Measurements from ENCODE around the gene PDE3B.

PDE3B gene

DNA sequence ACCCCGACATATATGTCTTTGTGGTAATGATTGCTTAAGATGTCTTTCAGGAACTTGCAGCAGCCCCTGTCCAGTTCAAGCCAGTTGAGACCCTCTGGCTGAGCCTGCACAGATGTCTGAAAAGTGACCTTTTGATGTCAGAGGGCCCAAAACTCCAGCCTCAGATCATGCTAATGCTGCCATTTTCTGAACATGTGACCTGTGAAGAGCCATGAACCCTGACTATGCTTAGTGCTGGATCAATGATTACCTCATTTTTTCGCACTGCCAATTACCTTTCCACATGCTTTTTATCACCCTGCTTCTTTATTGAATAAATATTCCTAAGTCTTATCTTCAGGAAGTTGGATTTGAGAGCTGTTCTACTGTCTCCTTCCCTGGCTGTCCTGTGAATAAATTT is 255.3 kb downstream of the PDE3B start:
- no peak for DNase-seq (ENCODE audit: low spot score)
- Histone ChIP-seq H3K4me3 (no peak overlapping the region), H3K27ac (no peak overlapping the region)
- TF ChIP-seq, protein P1, sequence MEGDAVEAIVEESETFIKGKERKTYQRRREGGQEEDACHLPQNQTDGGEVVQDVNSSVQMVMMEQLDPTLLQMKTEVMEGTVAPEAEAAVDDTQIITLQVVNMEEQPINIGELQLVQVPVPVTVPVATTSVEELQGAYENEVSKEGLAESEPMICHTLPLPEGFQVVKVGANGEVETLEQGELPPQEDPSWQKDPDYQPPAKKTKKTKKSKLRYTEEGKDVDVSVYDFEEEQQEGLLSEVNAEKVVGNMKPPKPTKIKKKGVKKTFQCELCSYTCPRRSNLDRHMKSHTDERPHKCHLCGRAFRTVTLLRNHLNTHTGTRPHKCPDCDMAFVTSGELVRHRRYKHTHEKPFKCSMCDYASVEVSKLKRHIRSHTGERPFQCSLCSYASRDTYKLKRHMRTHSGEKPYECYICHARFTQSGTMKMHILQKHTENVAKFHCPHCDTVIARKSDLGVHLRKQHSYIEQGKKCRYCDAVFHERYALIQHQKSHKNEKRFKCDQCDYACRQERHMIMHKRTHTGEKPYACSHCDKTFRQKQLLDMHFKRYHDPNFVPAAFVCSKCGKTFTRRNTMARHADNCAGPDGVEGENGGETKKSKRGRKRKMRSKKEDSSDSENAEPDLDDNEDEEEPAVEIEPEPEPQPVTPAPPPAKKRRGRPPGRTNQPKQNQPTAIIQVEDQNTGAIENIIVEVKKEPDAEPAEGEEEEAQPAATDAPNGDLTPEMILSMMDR (IDR thresholded peaks at IDR 0.05), result no peak

- no peak for DNase-seq (ENCODE audit: low spot score)
- Histone ChIP-seq H3K27ac (no peak overlapping the region), H3K4me3 (no peak overlapping the region)
- TF ChIP-seq, protein P1 (IDR thresholded peaks at IDR 0.05), result no peak
Observed at GRCh38 chr11:14902650-14903350, 259.2 kb downstream of the PDE3B start.

DNA sequence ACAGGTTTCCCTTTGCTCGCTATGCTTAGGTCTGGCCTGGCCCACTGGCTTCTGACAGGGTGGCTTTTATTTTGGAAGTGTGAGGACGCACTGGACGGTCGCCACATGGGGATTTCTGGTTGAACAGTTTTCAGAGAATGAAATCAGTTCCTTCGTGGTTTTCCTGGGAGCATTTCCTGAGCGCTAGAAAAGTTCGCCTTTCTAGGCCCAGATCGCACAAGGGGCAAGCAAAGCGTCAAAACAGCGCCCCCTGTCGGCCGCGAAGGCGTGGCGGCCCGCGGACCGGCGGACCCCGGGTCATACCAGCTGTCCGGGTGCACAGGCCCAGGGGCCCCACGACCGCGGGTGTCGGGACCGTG is 261.1 kb downstream of the PDE3B start:
- TF ChIP-seq, protein P1 (IDR thresholded peaks at IDR 0.05), result peak; percentile 88
- DNase-seq (ENCODE audit: low spot score), result peak; percentile 77
- Histone ChIP-seq H3K27ac (no peak overlapping the region), H3K4me3 (peak overlapping the region; percentile 73)

GRCh38 chr11:14905104-14906033 is 261.8 kb downstream of the PDE3B start:
- peak; percentile 77 for DNase-seq (ENCODE audit: low spot score)
- H3K27ac ChIP-seq, result no peak overlapping the region
- TF ChIP-seq, protein P1 (IDR thresholded peaks at IDR 0.05), result peak; percentile 7

DNA sequence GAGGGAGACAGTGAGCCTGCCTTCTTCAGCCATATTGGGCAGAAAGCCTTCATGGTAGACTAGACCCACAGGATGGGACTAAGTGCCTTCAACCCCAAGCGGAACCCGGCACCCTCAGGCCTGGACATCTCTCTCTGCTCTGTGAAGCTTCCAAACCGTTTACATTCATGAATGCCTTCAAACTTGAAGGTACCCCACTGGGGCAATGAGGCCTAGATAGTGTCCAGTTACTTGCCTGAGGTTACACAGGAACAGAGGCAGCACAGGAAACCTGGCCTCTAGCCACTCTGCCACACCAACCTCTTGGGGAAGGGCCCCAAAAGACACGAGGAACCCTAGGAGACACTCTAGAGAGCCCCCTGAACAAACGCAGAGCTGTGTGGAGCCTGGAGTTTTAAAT is 263.0 kb downstream of the PDE3B start:
- Histone ChIP-seq H3K4me3 (no peak overlapping the region), H3K27ac (no peak overlapping the region)
- TF ChIP-seq, protein P1 (IDR thresholded peaks at IDR 0.05), result no peak
- no peak for DNase-seq (ENCODE audit: low spot score)

More at GRCh38 chr11:14905104-14906033, 261.8 kb downstream of the PDE3B start:
- H3K4me3 ChIP-seq, result peak overlapping the region; percentile 73

DNA sequence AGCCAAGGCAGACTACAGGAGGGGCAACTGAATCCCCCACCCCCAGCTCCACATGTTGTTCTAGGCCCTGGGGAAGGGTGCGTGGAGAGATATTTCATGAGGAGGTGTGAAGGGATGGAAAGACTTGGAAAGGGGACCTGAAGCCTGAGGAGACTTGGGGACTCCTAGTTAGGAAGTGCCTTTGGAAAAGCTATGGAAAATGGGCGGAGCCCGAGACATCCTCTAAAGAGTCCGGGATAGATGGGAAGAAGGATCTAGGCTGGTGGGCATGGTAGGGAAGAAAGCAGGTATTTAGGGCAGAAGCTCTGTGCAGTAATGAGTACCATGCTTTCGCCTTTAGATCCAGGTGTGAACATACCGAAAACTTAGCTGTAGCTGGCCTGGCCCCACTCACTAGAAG is 263.4 kb downstream of the PDE3B start:
- Histone ChIP-seq H3K27ac (no peak overlapping the region), H3K4me3 (no peak overlapping the region)
- TF ChIP-seq, protein P1 (IDR thresholded peaks at IDR 0.05), result no peak
- no peak for DNase-seq (ENCODE audit: low spot score)
